T-helper 2 cell (primary cell): ENCODE measurements around the gene DTHD1.
A peak's percentile ranks its signal among the peaks of the same experiment; 100 is the strongest.

Source experiments
- DNase-seq, 5 experiments: peaks; one replicate each; pipeline versions ENCODE4 v3.0.0 to v3.0.0-alpha.2; 2012 to 2022

The DTHD1 gene

DNA sequence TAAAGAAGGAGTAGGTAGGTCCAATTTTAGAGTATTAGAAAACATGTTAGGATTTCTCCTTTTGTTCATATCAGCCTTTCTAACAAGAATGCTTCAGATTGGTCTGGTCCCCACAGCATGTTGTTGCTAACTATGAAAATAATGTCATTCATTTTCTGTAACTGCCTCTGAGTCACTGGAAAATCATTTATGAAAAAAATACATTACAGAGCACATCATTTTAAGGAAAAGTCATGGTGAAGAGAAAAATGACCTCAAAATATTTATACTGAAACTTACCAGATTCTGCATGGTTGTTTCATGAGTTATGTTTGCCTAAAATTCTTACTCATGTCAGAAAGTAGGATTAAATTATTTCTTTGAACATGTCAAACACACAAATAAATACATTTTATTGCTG, 35.2 kb downstream of the DTHD1 start:
- DNase-seq: no peak

DNA sequence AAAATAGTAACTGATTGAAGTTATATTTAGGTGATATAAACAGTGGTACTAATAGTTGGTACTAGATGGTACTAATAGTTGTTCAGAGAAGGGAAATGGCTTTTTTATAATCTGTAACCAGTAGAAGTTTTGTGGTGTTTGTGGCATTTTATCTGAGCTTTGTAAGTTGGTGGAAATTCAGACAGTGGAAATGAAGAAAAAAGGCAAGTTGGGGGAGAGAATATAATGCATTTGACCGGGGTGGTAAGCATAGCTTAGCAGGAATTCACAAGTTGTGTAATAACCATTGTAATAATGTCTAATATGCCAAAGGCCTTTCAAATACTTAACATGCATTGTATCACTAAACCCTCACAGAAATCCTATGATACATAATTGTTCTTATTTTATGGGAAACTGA, 36.3 kb downstream of the DTHD1 start:
- DNase-seq: no peak

DNA sequence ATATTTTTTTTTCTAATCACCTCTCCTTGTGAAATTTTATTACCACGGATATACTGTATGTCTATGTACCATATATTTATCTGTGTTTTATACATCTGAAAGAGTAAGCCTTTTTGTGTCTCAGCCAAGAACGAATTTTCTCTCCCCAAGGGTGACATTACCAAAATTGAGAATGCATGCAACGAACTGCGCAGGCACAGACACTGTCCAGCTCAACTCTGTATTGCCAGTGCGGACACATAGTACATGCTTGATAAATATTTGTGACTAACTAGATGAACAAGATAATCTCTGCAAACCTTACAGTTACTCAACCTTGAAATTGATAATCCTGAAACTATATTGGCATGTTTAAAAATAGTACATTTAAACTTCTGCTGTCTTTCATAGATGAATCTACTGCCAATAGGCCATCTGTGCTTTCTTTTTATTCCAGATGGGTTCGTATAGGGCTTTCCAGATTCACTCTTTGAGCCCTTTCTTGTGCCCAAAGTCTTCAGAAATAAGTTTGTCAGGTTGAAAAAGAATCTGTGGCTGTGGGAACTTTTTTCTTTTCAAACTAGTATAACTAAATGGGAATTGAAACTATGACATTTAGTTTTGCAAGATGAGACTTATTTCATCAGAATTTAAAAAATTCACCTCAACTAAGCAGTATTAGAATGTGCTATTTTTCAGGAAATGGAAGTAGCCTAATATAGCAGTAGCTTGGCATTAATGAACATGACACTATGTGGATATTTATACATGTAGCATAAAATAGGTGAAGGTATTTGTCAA, 38.9 kb downstream of the DTHD1 start:
- DNase-seq: no peak

DNA sequence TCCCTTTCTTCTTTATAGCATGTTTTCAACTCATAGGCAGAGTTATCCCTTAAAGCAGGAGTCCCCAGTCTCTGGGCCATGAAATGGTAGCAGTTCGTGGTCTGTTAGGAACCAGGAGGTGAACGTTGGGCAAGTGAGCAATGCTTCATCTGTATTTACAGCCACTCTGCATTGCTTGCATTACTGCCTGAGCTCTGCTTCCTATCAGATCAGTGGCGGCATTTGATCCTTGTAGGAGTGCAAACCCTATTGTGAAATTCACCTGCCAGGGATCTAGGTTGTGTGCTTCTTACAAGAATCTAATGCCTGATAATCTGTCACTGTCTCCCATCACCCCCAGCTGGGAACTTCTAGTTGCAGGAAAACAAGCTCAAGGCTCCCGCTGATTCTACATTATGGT, 39.8 kb downstream of the DTHD1 start:
- DNase-seq: no peak

DNA sequence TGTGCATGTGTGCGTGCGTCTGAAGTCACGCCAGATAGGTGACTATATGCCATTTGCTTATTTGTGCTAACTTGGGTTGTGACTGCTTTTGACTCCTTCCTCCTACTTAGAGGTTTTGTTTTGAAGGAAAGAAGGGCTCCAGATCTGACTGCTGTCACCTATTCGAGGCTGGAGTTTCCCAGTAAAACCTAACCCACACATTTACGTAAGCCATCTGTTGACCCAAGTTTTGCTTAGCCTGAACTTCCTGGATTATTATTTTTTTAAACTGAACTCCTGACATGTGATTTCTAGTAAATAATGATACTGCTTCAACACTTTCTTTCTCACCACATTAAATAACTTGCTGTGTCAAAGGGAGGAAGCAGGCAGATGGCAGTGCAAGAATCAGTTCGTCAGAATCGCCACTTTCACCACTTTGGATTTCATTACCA, 41.5 kb downstream of the DTHD1 start:
- DNase-seq: peak in 4 of 5 experiments; percentile 4 to 87 (median 38)

DNA sequence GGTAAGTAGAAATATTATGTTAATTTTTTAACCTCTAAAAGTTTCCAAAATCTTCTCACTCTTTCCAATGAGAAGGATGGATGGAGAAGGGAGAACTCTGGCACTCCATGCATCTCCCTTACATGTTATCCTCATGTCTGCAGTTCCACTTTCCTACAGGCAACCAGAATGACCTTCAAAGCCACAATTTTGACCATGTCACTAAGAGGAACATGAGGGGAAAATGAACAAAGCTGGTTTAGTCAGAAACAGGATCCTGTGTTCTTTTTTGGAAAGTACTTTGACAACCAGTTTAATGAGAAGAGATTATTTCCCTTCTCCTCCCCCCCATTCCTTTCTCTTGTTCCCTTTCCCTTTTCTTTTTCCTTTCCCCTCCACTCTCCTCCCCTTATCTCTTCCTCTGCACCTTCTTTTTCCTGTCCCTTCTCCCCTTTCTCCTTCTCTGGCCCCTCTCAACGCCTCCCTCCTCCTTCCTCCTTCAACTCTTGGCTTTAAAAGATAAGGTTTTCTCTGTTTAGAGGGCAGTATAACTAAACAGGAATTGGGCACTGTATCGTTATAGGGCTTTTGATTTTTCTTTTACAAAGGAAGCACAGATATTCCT, 42.5 kb downstream of the DTHD1 start:
- no peak for DNase-seq

DNA sequence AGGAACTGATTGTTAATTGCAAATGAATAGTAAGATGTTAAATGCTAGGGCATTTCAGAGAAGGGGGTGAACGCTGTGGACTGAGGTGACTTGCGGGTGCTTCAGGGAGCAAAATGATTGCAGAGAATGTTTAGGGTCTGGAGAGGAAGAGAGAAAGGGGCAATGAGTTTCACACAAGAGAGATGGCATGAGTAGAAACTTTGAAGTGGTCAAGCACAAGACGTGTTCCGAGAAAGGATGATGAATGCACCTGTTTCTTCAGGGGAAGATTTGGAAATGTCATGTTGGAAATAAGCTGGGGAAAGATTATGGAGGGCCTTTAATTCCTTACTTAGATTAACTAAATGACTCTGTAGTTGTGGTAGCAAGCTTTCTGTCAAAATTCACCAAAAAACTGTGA, 43.4 kb downstream of the DTHD1 start:
- no peak for DNase-seq

DNA sequence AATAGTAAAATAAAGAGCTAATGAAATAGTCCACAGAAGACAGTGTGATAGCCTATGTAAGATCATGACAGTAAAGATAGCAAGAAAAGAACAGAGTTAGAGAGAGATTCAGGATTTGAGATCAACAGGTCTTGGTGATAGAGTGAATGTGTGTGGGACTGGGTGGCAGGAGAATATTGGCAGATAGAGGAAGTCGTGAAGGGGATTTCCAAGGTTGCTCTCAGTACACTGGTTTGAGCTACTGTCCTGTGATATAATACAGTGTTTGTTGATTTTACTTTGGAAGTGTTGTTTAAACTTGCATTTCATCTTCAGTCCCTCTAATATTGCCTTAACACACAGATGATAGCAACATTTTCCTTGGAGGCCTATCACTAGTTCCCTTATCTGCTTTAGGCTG, 44.1 kb downstream of the DTHD1 start:
- DNase-seq: peak in 2 of 5 experiments; percentile 17 to 57

DNA sequence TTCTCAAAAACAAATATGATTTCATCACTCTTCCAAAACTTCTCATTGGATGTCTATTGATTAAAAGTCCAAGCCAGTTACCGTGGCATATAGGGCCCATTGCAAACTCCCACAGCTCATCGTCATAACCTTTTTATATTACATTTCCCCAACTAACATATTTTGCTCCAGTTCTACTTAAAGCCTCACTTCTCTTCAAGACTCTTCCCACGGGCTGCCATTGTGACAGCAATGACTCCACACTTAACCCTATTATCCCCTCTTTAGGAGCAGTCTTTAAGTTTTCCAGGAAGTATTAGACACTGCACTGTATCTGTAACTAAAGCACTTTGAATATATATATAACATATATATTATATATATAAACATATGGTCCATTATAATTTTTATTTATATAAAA, 44.5 kb downstream of the DTHD1 start:
- no peak for DNase-seq

DNA sequence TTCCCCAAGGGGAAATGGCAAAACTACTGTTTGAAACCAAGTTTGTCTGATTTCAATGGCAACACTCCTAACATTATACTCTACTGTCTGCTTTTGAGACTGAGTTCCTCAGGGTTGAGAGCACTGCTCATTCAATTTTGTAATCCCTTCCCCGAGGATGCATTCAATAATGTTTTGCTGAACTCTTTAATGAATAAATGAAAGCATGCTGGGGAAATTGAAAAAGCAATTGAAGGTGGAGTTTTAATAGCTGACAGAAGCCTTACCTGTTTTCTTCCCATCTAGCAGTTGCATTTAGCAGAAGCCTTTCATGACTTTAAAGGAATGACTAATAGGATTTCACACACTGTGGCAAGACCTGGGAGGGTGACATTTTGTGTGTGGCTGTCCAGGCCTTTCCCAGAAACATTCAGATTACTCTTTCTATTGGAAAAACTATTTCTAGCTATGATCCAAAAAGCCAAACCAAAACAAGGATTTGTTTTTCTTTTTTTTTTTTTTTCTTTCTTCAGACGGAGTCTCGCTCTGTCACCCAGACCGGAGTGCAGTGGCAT, 45.1 kb downstream of the DTHD1 start:
- DNase-seq: no peak

DNA sequence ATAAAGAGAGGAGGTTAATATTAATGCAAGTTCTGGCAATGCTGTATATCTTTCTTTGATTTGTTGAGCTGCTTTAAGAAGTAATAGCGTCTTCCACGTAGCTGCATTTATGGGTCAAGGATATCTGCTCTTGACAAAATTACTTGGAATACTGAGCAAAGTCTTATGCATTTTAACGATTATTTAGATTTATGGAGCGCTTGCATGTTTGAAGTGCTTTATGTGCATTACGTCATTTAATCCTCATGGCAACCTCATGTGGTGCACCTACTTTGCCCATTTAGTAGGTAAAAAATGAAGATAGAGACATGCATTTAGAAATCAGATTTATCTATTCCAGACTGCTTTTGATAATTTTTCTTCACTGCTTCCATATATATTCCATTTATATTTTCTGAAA, 46.0 kb downstream of the DTHD1 start:
- DNase-seq: no peak

DNA sequence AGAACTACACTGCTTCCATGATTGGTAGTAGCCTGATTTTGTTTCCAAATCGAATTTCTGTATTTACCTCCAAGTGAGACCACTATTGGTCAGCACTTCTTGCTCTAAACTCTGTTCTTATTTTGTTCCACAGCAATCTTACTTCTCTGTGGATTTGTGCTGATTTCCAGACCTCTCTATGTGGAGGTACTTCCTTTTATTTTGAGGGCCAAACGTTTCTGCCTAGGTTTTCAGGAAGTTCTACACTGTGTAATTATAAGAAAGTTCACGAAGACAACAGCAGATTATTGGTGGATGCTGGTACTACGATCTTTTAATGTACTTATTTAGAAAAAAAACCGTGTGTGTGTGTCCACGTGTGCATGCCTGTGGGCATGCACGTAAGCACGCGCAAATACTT, 46.7 kb downstream of the DTHD1 start:
- no peak for DNase-seq

DNA sequence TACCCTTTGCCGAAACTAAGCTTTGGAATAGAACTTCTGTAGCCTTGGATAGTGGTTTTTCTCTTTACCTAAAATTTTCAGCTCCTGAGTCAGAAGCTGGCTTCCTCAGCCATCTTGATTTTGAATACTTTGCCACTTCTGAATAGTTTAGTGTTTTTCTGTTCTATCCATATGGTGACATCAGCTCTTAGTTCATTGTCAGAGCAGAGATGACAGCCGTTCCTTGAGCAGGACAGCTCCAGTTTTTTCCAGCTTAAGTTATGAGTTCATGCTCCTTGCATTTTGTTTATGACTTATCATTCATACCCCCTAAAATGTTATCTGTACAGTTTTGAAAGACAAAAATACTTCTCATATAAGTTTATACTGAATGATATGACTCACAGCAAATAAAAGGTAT, 47.8 kb downstream of the DTHD1 start:
- no peak for DNase-seq

DNA sequence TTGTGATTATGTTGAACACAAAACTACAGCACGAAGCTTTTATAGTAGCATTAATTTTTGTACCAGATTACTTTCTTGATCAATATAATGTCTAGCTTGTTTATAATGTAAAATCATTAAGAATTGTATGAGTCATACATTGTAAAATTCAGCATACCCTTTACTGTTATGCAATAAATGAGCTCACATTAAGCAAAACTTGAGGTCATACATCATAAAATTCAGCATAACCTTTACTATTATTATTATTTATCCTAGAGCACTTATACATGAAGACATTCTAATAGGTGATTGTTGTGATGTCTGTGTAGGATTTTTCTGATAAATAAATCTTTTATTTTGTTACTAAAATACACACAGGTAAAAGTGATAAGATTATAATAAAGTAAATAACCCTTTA, 49.4 kb downstream of the DTHD1 start:
- no peak for DNase-seq

DNA sequence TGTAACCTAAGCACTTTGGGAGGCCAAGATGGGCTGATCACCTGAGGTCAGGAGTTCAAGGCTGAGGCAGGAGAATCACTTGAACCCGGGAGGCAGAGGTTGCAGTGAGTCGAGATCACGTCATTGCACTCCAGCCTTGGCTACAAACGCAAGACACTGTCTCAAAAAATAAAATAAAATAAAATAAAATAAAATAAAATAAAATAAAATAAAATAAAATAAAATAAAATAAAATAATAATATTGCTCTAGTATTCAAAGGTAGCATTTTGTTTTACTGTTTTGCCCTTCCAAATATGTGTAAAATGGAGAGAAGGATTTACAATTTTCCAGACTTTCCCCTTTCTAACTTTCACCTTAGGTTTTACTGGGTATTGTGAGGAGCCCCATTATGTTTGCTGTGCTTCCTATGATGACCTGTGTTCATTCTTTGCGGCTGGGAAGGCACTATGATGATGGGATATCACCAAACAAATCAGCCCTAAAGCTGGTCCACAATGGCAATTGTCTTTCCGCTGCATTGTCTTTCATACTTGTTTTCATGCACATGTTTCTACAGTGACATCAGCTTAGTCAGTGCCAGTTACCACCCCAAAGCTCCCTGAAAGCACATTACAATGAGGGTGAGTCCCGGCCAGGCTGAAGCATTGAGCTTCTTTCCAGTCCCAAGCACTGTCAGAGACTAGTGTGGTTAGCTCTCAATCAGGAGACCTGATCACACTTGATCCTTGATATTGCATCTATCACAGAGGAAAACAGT, 50.8 kb downstream of the DTHD1 start:
- DNase-seq: no peak

DNA sequence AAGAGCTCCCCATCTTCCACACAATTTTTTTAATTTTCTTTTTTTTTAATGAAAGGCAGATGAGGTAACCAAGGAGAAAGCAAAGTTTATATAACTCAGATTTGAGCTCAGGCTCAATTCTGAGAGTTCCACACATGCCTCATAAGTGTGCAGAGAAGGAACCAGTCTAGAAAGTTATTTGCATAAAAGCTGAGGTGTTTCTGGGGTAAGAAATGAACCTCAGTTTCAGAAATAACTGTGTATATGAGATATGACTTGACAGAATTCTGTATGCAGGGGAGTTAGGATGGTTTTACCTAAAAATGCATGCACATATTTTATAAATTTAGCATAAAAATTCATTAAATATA, 51.3 kb downstream of the DTHD1 start:
- DNase-seq: peak in 1 of 5 experiments; percentile 32

DNA sequence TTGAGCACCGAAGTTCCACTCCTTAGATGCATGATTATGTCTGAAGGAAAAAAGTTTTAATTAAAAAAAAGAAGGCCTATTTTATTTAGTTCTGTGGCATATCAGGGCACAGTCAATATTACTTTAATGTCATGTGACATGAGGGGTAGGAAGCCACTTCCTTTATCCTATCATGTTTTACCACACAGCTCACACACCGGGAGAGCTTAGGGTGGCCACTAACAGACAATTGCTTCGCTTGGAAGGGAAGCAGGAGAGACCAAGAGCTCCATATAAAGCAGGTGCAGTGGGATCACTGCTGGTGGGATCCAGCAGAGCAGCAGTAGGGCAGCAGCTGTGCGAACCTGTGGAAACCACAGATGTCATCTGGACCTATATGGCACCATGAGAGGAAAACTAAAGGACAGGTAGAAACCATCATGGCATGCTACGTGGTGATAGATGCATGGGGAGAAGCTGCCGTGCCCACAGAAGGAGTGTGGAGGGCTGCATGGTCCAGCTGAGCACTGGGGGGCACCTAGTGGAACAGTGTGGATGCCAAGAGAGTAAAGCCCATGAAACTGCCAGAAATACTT, 52.0 kb downstream of the DTHD1 start:
- peak in 1 of 5 experiments; percentile 24 for DNase-seq

DNA sequence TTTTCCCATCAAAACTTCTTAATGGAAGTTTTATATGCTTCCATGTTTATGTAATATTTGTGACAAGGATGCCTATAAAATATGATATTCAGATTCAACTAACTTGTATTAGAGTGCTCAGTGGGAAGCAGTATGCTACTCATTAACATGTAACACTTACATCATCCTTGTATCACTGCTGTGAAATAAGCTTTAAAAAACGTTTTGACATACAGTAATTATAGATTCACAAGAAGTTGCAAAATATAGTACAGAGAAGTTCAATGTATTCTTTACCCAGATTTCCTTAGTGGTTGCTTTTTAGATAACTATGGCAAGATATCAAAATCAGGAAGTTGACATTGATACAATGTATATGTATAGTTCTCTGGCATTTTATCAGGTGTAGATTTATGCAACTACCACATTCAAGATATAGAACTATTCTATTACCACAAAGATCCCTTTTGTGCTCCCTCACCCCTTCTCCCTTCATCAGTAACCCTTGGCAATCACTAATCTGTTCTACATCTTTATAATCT, 56.3 kb downstream of the DTHD1 start:
- peak in 1 of 5 experiments; percentile 57 for DNase-seq

DNA sequence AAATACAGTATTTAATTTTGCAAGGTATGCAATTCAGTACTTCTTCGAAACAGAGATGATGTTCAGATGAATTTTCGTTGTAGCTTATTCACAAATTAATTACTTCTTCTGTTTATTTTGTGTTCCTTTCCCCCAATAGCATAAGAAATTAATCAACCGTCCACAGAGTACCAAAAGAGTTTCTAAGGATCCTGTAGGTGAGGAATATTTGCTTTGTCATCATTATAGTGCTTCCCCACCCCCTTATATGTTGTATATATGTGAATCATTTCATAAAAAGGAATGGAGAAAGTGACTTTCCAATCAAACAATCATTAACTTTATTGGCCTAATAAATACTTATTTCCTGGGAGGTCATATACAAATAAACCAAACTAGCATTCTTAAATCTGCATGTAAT, 57.6 kb downstream of the DTHD1 start:
- no peak for DNase-seq

DNA sequence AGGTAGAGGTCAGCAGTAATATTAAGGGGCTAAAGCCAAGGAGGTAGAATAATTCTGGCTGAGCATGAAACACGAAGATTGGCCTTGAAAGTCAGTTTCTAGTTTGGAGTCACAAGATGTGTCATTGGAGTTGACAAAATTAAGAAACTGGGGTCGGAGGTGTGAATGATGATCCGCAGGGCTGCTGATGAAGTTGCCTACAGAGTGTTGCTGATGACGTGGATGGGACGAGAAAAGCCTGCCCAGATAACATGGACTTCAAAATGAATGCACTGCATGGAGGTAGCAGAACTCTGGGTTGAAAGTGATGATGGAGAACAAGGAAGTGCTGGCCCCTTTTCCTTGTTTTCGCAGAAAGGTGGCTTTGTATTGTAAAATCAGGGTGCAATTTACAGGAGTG, 60.5 kb downstream of the DTHD1 start:
- no peak for DNase-seq

DNA sequence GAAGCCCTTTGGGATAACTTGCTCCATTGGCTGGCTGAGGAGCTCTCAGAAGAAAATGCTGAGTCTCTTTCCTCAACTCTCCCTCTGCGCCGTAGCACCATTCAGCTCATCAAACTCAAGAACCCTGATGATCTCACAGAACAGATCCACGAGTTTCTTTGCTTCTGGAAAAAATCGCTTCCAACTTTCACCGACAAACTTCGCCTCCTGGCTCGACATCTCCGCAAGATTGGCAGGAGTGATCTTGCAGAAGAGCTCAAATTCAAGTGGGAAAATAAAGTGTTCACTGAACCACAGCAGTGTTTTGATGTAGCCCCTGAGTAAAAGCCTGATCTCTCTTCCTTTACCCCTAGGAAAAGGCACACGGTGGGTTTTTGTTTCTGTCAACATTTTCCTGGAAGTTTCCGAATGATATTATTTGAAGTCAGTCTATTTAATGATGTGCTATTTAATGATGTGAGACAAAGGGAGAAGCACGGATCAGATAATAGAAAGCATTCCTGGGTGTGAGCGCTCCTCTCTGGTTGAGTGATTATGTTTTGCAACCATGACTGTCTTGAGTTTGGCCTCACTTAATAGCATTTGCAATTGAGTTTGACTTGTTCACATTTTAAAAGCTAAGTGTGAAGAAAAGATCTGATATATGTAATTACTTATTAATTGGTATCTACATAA, 62.2 kb downstream of the DTHD1 start:
- DNase-seq: no peak

DNA sequence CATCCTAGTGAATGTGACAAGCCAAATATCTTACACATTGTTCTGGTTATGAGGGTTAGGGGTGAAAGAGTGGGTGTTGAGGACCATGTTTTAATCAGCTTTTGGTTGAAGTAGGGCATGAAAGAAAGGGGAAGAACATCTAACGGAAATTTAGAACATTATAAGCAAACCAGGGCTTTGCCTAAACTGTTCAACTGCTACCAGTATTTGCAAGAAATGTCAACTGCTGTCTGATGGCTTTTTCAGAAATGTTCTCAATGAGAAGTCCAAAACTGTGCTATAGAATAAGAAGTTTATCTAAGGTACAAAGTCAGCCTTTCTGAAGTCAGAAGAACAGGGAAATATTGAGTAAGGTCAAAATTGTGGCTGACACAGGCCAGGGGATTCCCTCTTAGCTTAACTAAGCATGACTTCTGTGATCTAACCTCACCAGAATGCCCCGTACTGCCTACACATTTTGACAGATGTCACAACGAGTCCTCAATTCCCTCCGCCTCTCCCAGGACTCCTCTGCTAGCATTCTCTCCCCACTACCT, 67.1 kb downstream of the DTHD1 start:
- DNase-seq: no peak
